Suprapubic skin (tissue), 4 donors: ENCODE results near the gene TBRG1. TPM values are rescaled to one million over a fixed set of nuclear protein-coding genes. Genes with fewer than 3 reads are reported as not detected.

Source experiments
- DNase-seq, 2 donors: peaks; one replicate each; pipeline ENCODE4 v3.0.0-alpha.2; 2019; ENCODE audit warnings: low spot score in 2 of 2
- H3K27ac ChIP-seq: fragments of 200-600 bp; sonication (generic); one replicate; pipeline ENCODE4 v1.5.1; 2019
- H3K27me3 ChIP-seq: fragments of 200-600 bp; sonication (generic); one replicate; pipeline ENCODE4 v1.5.1; 2019
- H3K36me3 ChIP-seq: fragments of 200-600 bp; sonication (generic); one replicate; pipeline ENCODE4 v1.5.1; 2019
- H3K4me1 ChIP-seq: fragments of 200-600 bp; sonication (generic); one replicate; pipeline ENCODE4 v1.5.1; 2019
- H3K4me3 ChIP-seq: fragments of 200-600 bp; sonication (generic); one replicate; pipeline ENCODE4 v1.5.1; 2019; ENCODE audit warnings: mild to moderate bottlenecking
- H3K9me3 ChIP-seq: fragments of 200-600 bp; sonication (generic); one replicate; pipeline ENCODE4 v1.5.1; 2019
- CTCF ChIP-seq, 2 donors: fragments of 200-600 bp in 1 of 2; fragments of 450-650 bp in 1 of 2; sonication (generic) in 1 of 2; IDR thresholded peaks; one replicate each; pipeline ENCODE4 v1.5.1; 2016 to 2019; ENCODE audit warnings: antibody characterized with exemption in 2 of 2, mild to moderate bottlenecking in 1 of 2, moderate library complexity in 1 of 2
- EP300 ChIP-seq: sonication (generic); formaldehyde crosslinking; IDR thresholded peaks from one replicate; pipeline ENCODE4 v1.6.1; 2017; ENCODE audit warnings: antibody characterized with exemption
- POLR2A ChIP-seq, 2 donors: fragments of 450-650 bp; IDR thresholded peaks; one replicate each; pipeline ENCODE4 v1.6.1; 2017; ENCODE audit warnings: antibody characterized with exemption in 2 of 2, mild to moderate bottlenecking in 2 of 2, moderate library complexity in 2 of 2
- POLR2AphosphoS5 ChIP-seq, 3 donors: sonication (generic); formaldehyde crosslinking; IDR thresholded peaks; one replicate each; pipeline ENCODE4 v1.6.1; 2017; ENCODE audit warnings: antibody characterized with exemption in 3 of 3
- WGBS: methylation state at CpG from one replicate; pipeline ENCODE4 v1.1.5; 2018; 5-methylcytosine and 5-hydroxymethylcytosine counted together
- total RNA-seq, 4 donors: library from RNA; depleted of rRNA; stranded (reverse); fragments of >200 nt; gene quantifications; one replicate each; pipeline ENCODE4 v1.1.0, GENCODE V29; 2016

Gene TBRG1
- total RNA-seq, 4 donors from 2014 or later, result 25.9 to 48.8 (median 32.8) TPM

GRCh38 chr11:124661553-124661952, 38.9 kb downstream of the TBRG1 start:
- DNase-seq, result no peak
- TF ChIP-seq CTCF (IDR thresholded peaks at IDR 0.05) (no peak), EP300 (no peak), POLR2AphosphoS5 (IDR thresholded peaks at IDR 0.05) (no peak), POLR2A (IDR thresholded peaks at IDR 0.05) (no peak)
- H3K36me3 ChIP-seq, result peaks cover 18% of the 10 kb centered on the region
- H3K9me3 ChIP-seq, result no peaks in the 10 kb centered on the region
- no peak overlapping the region for H3K4me3 ChIP-seq
- H3K4me1 ChIP-seq, result no peaks in the 10 kb centered on the region
- no peak overlapping the region for H3K27ac ChIP-seq
- no peaks in the 10 kb centered on the region for H3K27me3 ChIP-seq

- Histone ChIP-seq H3K4me3 (no peak overlapping the region), H3K36me3 (peaks cover 18% of the 10 kb centered on the region), H3K27ac (no peak overlapping the region), H3K27me3 (no peaks in the 10 kb centered on the region), H3K9me3 (no peaks in the 10 kb centered on the region), H3K4me1 (no peaks in the 10 kb centered on the region)
- no peak for DNase-seq
- TF ChIP-seq POLR2AphosphoS5 (IDR thresholded peaks at IDR 0.05) (no peak), CTCF (IDR thresholded peaks at IDR 0.05) (no peak), POLR2A (IDR thresholded peaks at IDR 0.05) (no peak), EP300 (no peak)
- 87% methylated on average over 4 of the region's 4 CpGs for WGBS
These were observed 39.4 kb downstream of the TBRG1 start for GRCh38 chr11:124662106-124662505.

GRCh38 chr11:124663861-124664260, 41.2 kb downstream of the TBRG1 start:
- no peaks in the 10 kb centered on the region for H3K27me3 ChIP-seq
- peaks cover 14% of the 10 kb centered on the region for H3K36me3 ChIP-seq
- WGBS, result 93% methylated on average over 2 of the region's 2 CpGs
- no peaks in the 10 kb centered on the region for H3K9me3 ChIP-seq
- H3K4me1 ChIP-seq, result no peaks in the 10 kb centered on the region
- H3K4me3 ChIP-seq, result no peak overlapping the region
- TF ChIP-seq CTCF (IDR thresholded peaks at IDR 0.05) (no peak), EP300 (no peak), POLR2AphosphoS5 (IDR thresholded peaks at IDR 0.05) (no peak), POLR2A (IDR thresholded peaks at IDR 0.05) (no peak)
- DNase-seq, result no peak
- H3K27ac ChIP-seq, result no peak overlapping the region

DNA sequence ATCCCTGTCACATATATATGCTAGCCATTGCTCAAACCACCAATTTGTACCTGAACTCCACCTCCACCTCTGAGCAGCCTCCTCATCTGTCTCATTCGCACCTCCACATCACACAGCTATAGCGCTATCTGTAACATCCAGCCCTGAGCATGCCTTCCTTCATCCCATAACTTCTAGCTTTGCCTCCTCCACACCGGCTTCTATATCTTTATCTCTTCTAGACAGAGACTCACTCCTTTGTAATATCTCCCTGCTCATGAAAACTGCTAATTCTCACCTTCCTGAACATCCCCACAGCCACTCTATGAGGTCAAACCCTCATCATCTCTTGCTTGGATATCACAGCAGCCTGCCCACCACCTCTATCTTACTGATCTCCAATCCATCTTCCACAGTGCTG, 44.9 kb downstream of the TBRG1 start:
- H3K4me1 ChIP-seq, result peaks cover 5% of the 10 kb centered on the region
- no peak overlapping the region for H3K27ac ChIP-seq
- no peaks in the 10 kb centered on the region for H3K27me3 ChIP-seq
- 94% methylated on average over 3 of the region's 3 CpGs for WGBS
- no peak overlapping the region for H3K4me3 ChIP-seq
- DNase-seq, result no peak
- no peaks in the 10 kb centered on the region for H3K9me3 ChIP-seq
- H3K36me3 ChIP-seq, result peaks cover 14% of the 10 kb centered on the region
- TF ChIP-seq CTCF (IDR thresholded peaks at IDR 0.05), result no peak
- no peak for TF ChIP-seq EP300
- no peak for TF ChIP-seq POLR2AphosphoS5 (IDR thresholded peaks at IDR 0.05)
- no peak for TF ChIP-seq POLR2A (IDR thresholded peaks at IDR 0.05)

- Histone ChIP-seq H3K4me3 (no peak overlapping the region), H3K27ac (no peak overlapping the region), H3K27me3 (no peaks in the 10 kb centered on the region), H3K9me3 (no peaks in the 10 kb centered on the region), H3K4me1 (peaks cover 14% of the 10 kb centered on the region), H3K36me3 (peaks cover 14% of the 10 kb centered on the region)
- TF ChIP-seq POLR2AphosphoS5 (IDR thresholded peaks at IDR 0.05), result no peak
- TF ChIP-seq CTCF (IDR thresholded peaks at IDR 0.05), result peak; percentile 61 to 75
- WGBS, result 23% methylated on average over 8 of the region's 8 CpGs
- no peak for DNase-seq
These were observed 46.5 kb downstream of the TBRG1 start for GRCh38 chr11:124669193-124669592.
